HepG2 (cell line): Measurements from ENCODE around the gene PNPLA1. TPM values are rescaled to one million over a fixed set of nuclear protein-coding genes. Genes with fewer than 3 reads are reported as not detected.

Experiments
- ATAC-seq: fragments of 200-7000 bp; cut with Tn5 transposase; 3 replicates; pipeline ENCODE4 v1.9.1; 2020; ENCODE audit warnings: mild to moderate bottlenecking, moderate library complexity
- BruUV-seq: library from RNA; stranded (reverse); fragments of 400-500 nt; replicated peaks from 2 replicates; lab custom pipeline; 2021; lab: Mats Ljungman, UMichigan
- CTCF ChIA-PET: fragments of 300-600 bp; formaldehyde crosslinking; extraction: SDS; loops from one replicate; lab custom pipeline; 2021; ENCODE audit warnings: low total read pairs, inconsistent platforms, low intra/inter-chr PET ratio; lab: Yijun Ruan, JAX
- POLR2A ChIA-PET: fragments of 350-600 bp; sonication (Branson Sonifier 250); formaldehyde crosslinking; loops from one replicate; lab custom pipeline; 2020; ENCODE audit warnings: antibody characterized with exemption, inconsistent platforms; lab: Yijun Ruan, JAX
- DNase-seq: peaks from one replicate; pipeline ENCODE4 v3.0.0-alpha.2; 2015; ENCODE audit warnings: low spot score
- FAIRE-seq: peaks from 3 replicates; lab custom pipeline; 2011; peaks lifted over from hg19 to GRCh38; lab: Jason Lieb, UNC
- H2AFZ ChIP-seq: one replicate; pipeline ENCODE4 v1.6.1; 2011; ENCODE audit warnings: low read length, inconsistent platforms
- H3K27ac ChIP-seq: fragments of 300-600 bp; 3 replicates; pipeline ENCODE4 v1.8.0; 2011; ENCODE audit warnings: mixed run types, mild to moderate bottlenecking, mixed read lengths, low read length, inconsistent platforms; ENCODE audit not compliant: insufficient read depth; ENCODE audit errors: extremely low read length
- H3K27me3 ChIP-seq, 2 experiments: fragments of 200-600 bp in 1 of 2; 2 replicates in 1 of 2; 3 replicates in 1 of 2; pipeline versions ENCODE4 v1.6.0 to v1.8.0; 2011; ENCODE audit warnings: low read length in 2 of 2, mild to moderate bottlenecking in 2 of 2, moderate library complexity in 2 of 2, inconsistent platforms in 1 of 2; ENCODE audit not compliant: insufficient read depth in 2 of 2, control insufficient read depth in 1 of 2
- H3K36me3 ChIP-seq, 2 experiments: fragments of 200-600 bp in 1 of 2; replicated peaks in 1 of 2; 2 replicates in 1 of 2; 3 replicates in 1 of 2; pipeline versions ENCODE4 v1.5.1 to v1.8.0; 2011; ENCODE audit warnings: low read length in 2 of 2, inconsistent platforms in 1 of 2; ENCODE audit not compliant: insufficient read depth in 2 of 2, control insufficient read depth in 1 of 2
- H3K4me1 ChIP-seq: 2 replicates; pipeline ENCODE4 v1.5.1; 2012; ENCODE audit warnings: low read length, inconsistent platforms; ENCODE audit not compliant: insufficient read depth
- H3K4me2 ChIP-seq: 2 replicates; pipeline ENCODE4 v1.6.0; 2011; ENCODE audit warnings: low read depth, low read length, inconsistent platforms
- H3K4me3 ChIP-seq, 3 experiments: fragments of 200-600 bp in 1 of 3; sonication (generic), shearing (Covaris generic) in 1 of 3; replicated peaks in 1 of 3; 2 replicates each; pipeline ENCODE4 v1.5.1; 2011 to 2016; ENCODE audit warnings: low read length in 3 of 3, inconsistent platforms in 2 of 3, low read depth in 2 of 3, mild to moderate bottlenecking in 2 of 3, control low read depth in 1 of 3, mixed read lengths in 1 of 3; ENCODE audit not compliant: insufficient read depth in 1 of 3
- H3K79me2 ChIP-seq: one replicate; pipeline ENCODE4 v1.6.1; 2011; ENCODE audit warnings: low read length, inconsistent platforms; ENCODE audit not compliant: insufficient read depth
- H3K9ac ChIP-seq: 2 replicates; pipeline ENCODE4 v1.6.0; 2011; ENCODE audit warnings: mild to moderate bottlenecking, low read depth, low read length, inconsistent platforms; ENCODE audit not compliant: insufficient read depth
- H3K9me3 ChIP-seq: 2 replicates; pipeline ENCODE4 v1.5.1; 2012; ENCODE audit warnings: mild to moderate bottlenecking, low read length
- H4K20me1 ChIP-seq: 2 replicates; pipeline ENCODE4 v1.6.0; 2011; ENCODE audit warnings: inconsistent platforms, mild to moderate bottlenecking, low read length, moderate library complexity; ENCODE audit not compliant: insufficient read depth
- CREM ChIP-seq, 2 experiments: sonication (generic) in 1 of 2; formaldehyde crosslinking in 1 of 2; IDR thresholded peaks; 2 replicates each; pipeline versions ENCODE4 v1.4.0 to v1.6.1; 2016 to 2020; ENCODE audit warnings: antibody characterized with exemption in 1 of 2, mild to moderate bottlenecking in 1 of 2, missing genetic modification reagents in 1 of 2
- DBP ChIP-seq: sonication (generic); formaldehyde crosslinking; IDR thresholded peaks from 2 replicates; pipeline ENCODE4 v1.4.0; 2020; ENCODE audit warnings: missing genetic modification reagents; ENCODE audit errors: not compliant biosample characterization
- EP300 ChIP-seq, 3 experiments: sonication (generic) in 1 of 3; formaldehyde crosslinking in 1 of 3; IDR thresholded peaks; 2 replicates each; pipeline versions ENCODE4 v1.5.1 to v1.6.1; 2011 to 2020; ENCODE audit warnings: low read depth in 2 of 3, low read length in 2 of 3, borderline replicate concordance in 1 of 3, improper control_type of control experiment in 1 of 3, mild to moderate bottlenecking in 1 of 3, missing genetic modification reagents in 1 of 3, moderate library complexity in 1 of 3
- NCOA2 ChIP-seq: sonication (generic); formaldehyde crosslinking; IDR thresholded peaks from 2 replicates; pipeline ENCODE4 v1.8.0; 2022; ENCODE audit warnings: inconsistent platforms
- NR2F6 ChIP-seq, 2 experiments: IDR thresholded peaks; 2 replicates each; pipeline ENCODE4 v1.6.1; 2016; ENCODE audit warnings: antibody characterized with exemption in 1 of 2, mild to moderate bottlenecking in 1 of 2
- RXRA ChIP-seq: sonication (generic); formaldehyde crosslinking; IDR thresholded peaks from 2 replicates; pipeline ENCODE4 v1.5.1; 2020; ENCODE audit warnings: missing genetic modification reagents
- SOX6 ChIP-seq, 2 experiments: fragments of 450-650 bp in 1 of 2; sonication (generic) in 1 of 2; formaldehyde crosslinking in 1 of 2; IDR thresholded peaks; 2 replicates each; pipeline versions ENCODE4 v1.4.0 to v1.6.1; 2017 to 2020; ENCODE audit warnings: antibody characterized with exemption in 1 of 2, mild to moderate bottlenecking in 1 of 2, missing genetic modification reagents in 1 of 2
- TCF7 ChIP-seq: sonication (generic); IDR thresholded peaks from 2 replicates; pipeline ENCODE4 v1.6.1; 2016; ENCODE audit warnings: antibody characterized with exemption, low read depth
- YEATS2 ChIP-seq: sonication (generic); formaldehyde crosslinking; IDR thresholded peaks from 2 replicates; pipeline ENCODE4 v1.4.0; 2020; ENCODE audit warnings: missing genetic modification reagents, borderline replicate concordance
- ZBTB42 ChIP-seq: sonication (generic); formaldehyde crosslinking; IDR thresholded peaks from 2 replicates; pipeline ENCODE4 v1.5.0; 2020; ENCODE audit warnings: mild to moderate bottlenecking, missing genetic modification reagents
- ZNF292 ChIP-seq: sonication (generic); formaldehyde crosslinking; IDR thresholded peaks from 2 replicates; pipeline ENCODE4 v1.8.1; 2022; ENCODE audit warnings: mild to moderate bottlenecking, low read depth, missing genetic modification reagents, borderline replicate concordance
- ZNF7 ChIP-seq: IDR thresholded peaks from 2 replicates; pipeline ENCODE4 v1.6.1; 2016; ENCODE audit warnings: missing biosample characterization, missing genetic modification reagents
- WGBS: methylation state at CpG from one replicate; pipeline ENCODE4 v1.1.6; 2017; ENCODE audit warnings: low lambda C conversion rate; 5-methylcytosine and 5-hydroxymethylcytosine counted together
- in situ Hi-C: cut with HindIII; loops from 2 replicates; pipeline ENCODE4 v1.10.0; 2017; ENCODE audit warnings: low pct_unique_long_range_greater_than_20kb; ENCODE audit not compliant: extremely low pct_ligation_motif_present
- intact Hi-C: fragments of 100-400 bp; cut with micrococcal nuclease; formaldehyde crosslinking; loops from one replicate; pipeline ENCODE4 v1.10.0; 2022; ENCODE audit not compliant: unreplicated experiment
- polyA plus RNA-seq, 8 experiments: library from polyadenylated mRNA; depleted of rRNA in 3 of 8; stranded (reverse) in 7 of 8; unstranded in 1 of 8; fragments of >200 nt; fragmentation: Illumina TruSeq in 4 of 8; extraction: Trizol in 4 of 8; gene quantifications; 2 replicates each; pipeline versions ENCODE4 v1.2.1 to v1.2.3, GENCODE V29; 2011 to 2016; ENCODE audit warnings: low read depth in 4 of 8, missing spikeins in 1 of 8, mixed read lengths in 1 of 8; ENCODE audit not compliant: insufficient read depth in 1 of 8
- total RNA-seq, 5 experiments: library from RNA; depleted of rRNA; stranded (reverse); fragments of >200 nt; fragmentation: Illumina TruSeq; extraction: Trizol; gene quantifications; 2 replicates each; pipeline ENCODE4 v1.2.3, GENCODE V29; 2016; ENCODE audit warnings: low read depth in 1 of 5
- TF ChIP-seq, protein P1 (sequence below): IDR thresholded peaks from 2 replicates; pipeline ENCODE4 v1.4.0; 2020; ENCODE audit warnings: mild to moderate bottlenecking, missing genetic modification reagents
- TF ChIP-seq, protein P2 (sequence below): sonication (generic); formaldehyde crosslinking; IDR thresholded peaks from 2 replicates; pipeline ENCODE4 v1.4.0; 2020; ENCODE audit warnings: missing genetic modification reagents, borderline replicate concordance

The PNPLA1 gene
- total and polyA plus RNA-seq, 2 of the 13 experiments (the other 11 are each of a cell fraction or from before 2014, with no cell fraction given): not detected

- TF ChIP-seq, protein P1, sequence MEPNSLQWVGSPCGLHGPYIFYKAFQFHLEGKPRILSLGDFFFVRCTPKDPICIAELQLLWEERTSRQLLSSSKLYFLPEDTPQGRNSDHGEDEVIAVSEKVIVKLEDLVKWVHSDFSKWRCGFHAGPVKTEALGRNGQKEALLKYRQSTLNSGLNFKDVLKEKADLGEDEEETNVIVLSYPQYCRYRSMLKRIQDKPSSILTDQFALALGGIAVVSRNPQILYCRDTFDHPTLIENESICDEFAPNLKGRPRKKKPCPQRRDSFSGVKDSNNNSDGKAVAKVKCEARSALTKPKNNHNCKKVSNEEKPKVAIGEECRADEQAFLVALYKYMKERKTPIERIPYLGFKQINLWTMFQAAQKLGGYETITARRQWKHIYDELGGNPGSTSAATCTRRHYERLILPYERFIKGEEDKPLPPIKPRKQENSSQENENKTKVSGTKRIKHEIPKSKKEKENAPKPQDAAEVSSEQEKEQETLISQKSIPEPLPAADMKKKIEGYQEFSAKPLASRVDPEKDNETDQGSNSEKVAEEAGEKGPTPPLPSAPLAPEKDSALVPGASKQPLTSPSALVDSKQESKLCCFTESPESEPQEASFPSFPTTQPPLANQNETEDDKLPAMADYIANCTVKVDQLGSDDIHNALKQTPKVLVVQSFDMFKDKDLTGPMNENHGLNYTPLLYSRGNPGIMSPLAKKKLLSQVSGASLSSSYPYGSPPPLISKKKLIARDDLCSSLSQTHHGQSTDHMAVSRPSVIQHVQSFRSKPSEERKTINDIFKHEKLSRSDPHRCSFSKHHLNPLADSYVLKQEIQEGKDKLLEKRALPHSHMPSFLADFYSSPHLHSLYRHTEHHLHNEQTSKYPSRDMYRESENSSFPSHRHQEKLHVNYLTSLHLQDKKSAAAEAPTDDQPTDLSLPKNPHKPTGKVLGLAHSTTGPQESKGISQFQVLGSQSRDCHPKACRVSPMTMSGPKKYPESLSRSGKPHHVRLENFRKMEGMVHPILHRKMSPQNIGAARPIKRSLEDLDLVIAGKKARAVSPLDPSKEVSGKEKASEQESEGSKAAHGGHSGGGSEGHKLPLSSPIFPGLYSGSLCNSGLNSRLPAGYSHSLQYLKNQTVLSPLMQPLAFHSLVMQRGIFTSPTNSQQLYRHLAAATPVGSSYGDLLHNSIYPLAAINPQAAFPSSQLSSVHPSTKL (CRISPR knock-in tag): no peak
- TF ChIP-seq ZBTB42: no peak
- TF ChIP-seq DBP (CRISPR knock-in tag): no peak
- TF ChIP-seq ZNF7 (CRISPR knock-in tag): no peak
Observed at GRCh38 chr6:36235862-36236261, 34.0 kb upstream of the PNPLA1 start (continued).

- DNase-seq: peak; percentile 34
- FAIRE-seq: peak; percentile 32
- CTCF ChIA-PET: no interaction called here
Observed at GRCh38 chr6:36239774-36240173, 30.1 kb upstream of the PNPLA1 start.

More at GRCh38 chr6:36239774-36240173, 30.1 kb upstream of the PNPLA1 start:
- no peaks in the 10 kb centered on the region for H3K79me2 ChIP-seq
- peaks cover 42% of the 10 kb centered on the region for H3K4me1 ChIP-seq
- H3K9ac ChIP-seq: no peak overlapping the region
- no peaks in the 10 kb centered on the region for H3K27me3 ChIP-seq
- WGBS: 2% methylated on average over 5 of the region's 5 CpGs
- no peaks in the 10 kb centered on the region for H4K20me1 ChIP-seq
- H3K36me3 ChIP-seq: no peaks in the 10 kb centered on the region
- H3K9me3 ChIP-seq: no peaks in the 10 kb centered on the region
- H3K27ac ChIP-seq: no peak overlapping the region
- no peak for ATAC-seq
- H2AFZ ChIP-seq: no peak overlapping the region
- intact Hi-C loops: no loop called here
- H3K4me2 ChIP-seq: 0 out of 2 replicates have a peak overlapping the region, but pooled peaks have one; percentile 4
- BruUV-seq: no TSS peak
- POLR2A ChIA-PET: no interaction called here
- no peak overlapping the region for H3K4me3 ChIP-seq
- in situ Hi-C loops: no loop called here
- TF ChIP-seq RXRA (CRISPR knock-in tag) (peak; percentile 27; the same call in 1 of the 2 replicates), EP300 (IDR thresholded peaks at IDR 0.05; ENCODE audit: low read depth in 2 of 2, low read length in 2 of 2) (no peak), EP300 (CRISPR knock-in tag; IDR thresholded peaks at IDR 0.05; ENCODE audit: borderline replicate concordance) (0 out of 2 replicates have a peak, but pooled peaks have one; percentile 50), ZNF292 (CRISPR knock-in tag) (no peak), TCF7 (peak; percentile 36; the same call in 1 of the 2 replicates), NR2F6 (IDR thresholded peaks at IDR 0.05) (0 out of 2 replicates have a peak, but pooled peaks have one; percentile 17), NR2F6 (CRISPR knock-in tag; IDR thresholded peaks at IDR 0.05) (no peak), YEATS2 (CRISPR knock-in tag) (no peak), CREM (IDR thresholded peaks at IDR 0.05) (peak; percentile 11; the same call in 1 of the 2 replicates), CREM (CRISPR knock-in tag; IDR thresholded peaks at IDR 0.05) (no peak), SOX6 (IDR thresholded peaks at IDR 0.05) (no peak), SOX6 (CRISPR knock-in tag; IDR thresholded peaks at IDR 0.05) (no peak), NCOA2 (CRISPR knock-in tag) (peak; percentile 67; the same call in 1 of the 2 replicates)
- TF ChIP-seq, protein P2, sequence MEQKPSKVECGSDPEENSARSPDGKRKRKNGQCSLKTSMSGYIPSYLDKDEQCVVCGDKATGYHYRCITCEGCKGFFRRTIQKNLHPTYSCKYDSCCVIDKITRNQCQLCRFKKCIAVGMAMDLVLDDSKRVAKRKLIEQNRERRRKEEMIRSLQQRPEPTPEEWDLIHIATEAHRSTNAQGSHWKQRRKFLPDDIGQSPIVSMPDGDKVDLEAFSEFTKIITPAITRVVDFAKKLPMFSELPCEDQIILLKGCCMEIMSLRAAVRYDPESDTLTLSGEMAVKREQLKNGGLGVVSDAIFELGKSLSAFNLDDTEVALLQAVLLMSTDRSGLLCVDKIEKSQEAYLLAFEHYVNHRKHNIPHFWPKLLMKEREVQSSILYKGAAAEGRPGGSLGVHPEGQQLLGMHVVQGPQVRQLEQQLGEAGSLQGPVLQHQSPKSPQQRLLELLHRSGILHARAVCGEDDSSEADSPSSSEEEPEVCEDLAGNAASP (CRISPR knock-in tag): peak; percentile 34; the same call in 1 of the 2 replicates
